ENCODE data around the gene METRN.

The METRN gene

GRCh38 chr16:761625-762513 lies 47.0 kb downstream of the METRN start:
- no peak for DNase-seq

GRCh38 chr16:762595-763268 lies 47.8 kb downstream of the METRN start:
- no peak for DNase-seq

GRCh38 chr16:763369-764183 lies 48.7 kb downstream of the METRN start:
- no peak for DNase-seq

GRCh38 chr16:764184-764750 lies 49.3 kb downstream of the METRN start:
- no peak for DNase-seq

GRCh38 chr16:764848-765487 lies 50.0 kb downstream of the METRN start:
- no peak for DNase-seq

GRCh38 chr16:765488-765865 lies 50.6 kb downstream of the METRN start:
- no peak for DNase-seq

- DNase-seq: no peak
Measured at GRCh38 chr16:766008-766819, 51.3 kb downstream of the METRN start.

GRCh38 chr16:766820-767640 lies 52.1 kb downstream of the METRN start:
- no peak for DNase-seq

- no peak for DNase-seq
Measured at GRCh38 chr16:767743-768235, 52.9 kb downstream of the METRN start.

GRCh38 chr16:768428-768827 lies 53.5 kb downstream of the METRN start:
- no peak for DNase-seq

Data from NCI-H748 treated with DMSO at 0.1 percent for 48 hours (cell line).